Right lobe of liver (tissue), 6 donors: Measurements from ENCODE around the gene PAX5. TPM values are rescaled to one million over a fixed set of nuclear protein-coding genes. Genes with fewer than 3 reads are reported as not detected.

Source experiments
- ATAC-seq, 4 donors: fragments of 200-7000 bp; cut with Tn5 transposase; one replicate each; pipeline ENCODE4 v1.9.1; 2020; ENCODE audit warnings: mild to moderate bottlenecking in 4 of 4, moderate library complexity in 4 of 4
- DNase-seq, 3 donors: peaks; one replicate each; pipeline ENCODE4 v3.0.0-alpha.2; 2020
- H3K27ac ChIP-seq, 3 donors: fragments of 200-600 bp; one replicate each; pipeline ENCODE4 v1.8.0; 2022
- H3K27me3 ChIP-seq, 2 donors: fragments of 200-600 bp; one replicate each; pipeline ENCODE4 v1.8.0; 2022
- H3K36me3 ChIP-seq, 4 donors: fragments of 200-600 bp; sonication (generic) in 1 of 4; one replicate each; pipeline versions ENCODE4 v1.5.1 to v1.8.0; 2017 to 2022; ENCODE audit warnings: control low read depth in 1 of 4
- H3K4me1 ChIP-seq, 4 donors: fragments of 200-600 bp; sonication (generic) in 1 of 4; one replicate each; pipeline versions ENCODE4 v1.5.1 to v1.8.0; 2017 to 2022; ENCODE audit warnings: control low read depth in 1 of 4
- H3K4me3 ChIP-seq, 3 donors: fragments of 200-600 bp; one replicate each; pipeline ENCODE4 v1.8.0; 2022
- H3K9me3 ChIP-seq, 4 donors: fragments of 200-600 bp; sonication (generic) in 1 of 4; one replicate each; pipeline versions ENCODE4 v1.5.1 to v1.8.0; 2017 to 2022; ENCODE audit warnings: control low read depth in 1 of 4
- POLR2A ChIP-seq: fragments of 450-650 bp; IDR thresholded peaks from one replicate; pipeline ENCODE4 v1.6.1; 2017; ENCODE audit warnings: antibody characterized with exemption, mild to moderate bottlenecking
- WGBS: methylation state at CpG from one replicate; pipeline ENCODE4 v1.1.6; 2018; ENCODE audit warnings: low coverage, low lambda C conversion rate; ENCODE audit not compliant: insufficient coverage; ENCODE audit errors: missing lambda C conversion rate; 5-methylcytosine and 5-hydroxymethylcytosine counted together
- intact Hi-C, 2 donors: fragments of 100-400 bp; cut with DNase I; formaldehyde crosslinking; loops; one replicate each; pipeline versions ENCODE4 v1.11.2 to v1.14.1; 2022
- total RNA-seq, 6 experiments: library from RNA; depleted of rRNA in 2 of 6; stranded (reverse); fragments of >200 nt in 2 of 6; fragmentation: NEBNext Ultra II Directional in 3 of 6; extraction: Animal tissue kit (Norgen Biotek cat#: 25700) in 3 of 6; gene quantifications; one replicate each; pipeline versions ENCODE4 v1.1.0 to v1.2.4, GENCODE V29; 2016 to 2023
- TF ChIP-seq, protein P1 (sequence below), 4 donors: fragments of 200-600 bp in 3 of 4; fragments of 450-650 bp in 1 of 4; IDR thresholded peaks; one replicate each; pipeline versions ENCODE4 v1.5.1 to v1.8.0; 2016 to 2022; ENCODE audit warnings: antibody characterized with exemption in 4 of 4, mild to moderate bottlenecking in 2 of 4
- donor health status: DM: no; HTN: yes; CAD: no.
- donor health status: DM: no; HTN: no; CAD: no.
- donor health status: DM: no; HTN: no; CAD: no.
- donor health status: DM: no; HTN: yes; CAD: no.
- donor health status: DM: no; HTN: yes; CAD: no.

The PAX5 gene
- total RNA-seq, 6 experiments from 2014 or later: 0.12 to 0.18 TPM; not detected in 4

- 15% methylated on average over 13 of the region's 14 CpGs for WGBS
- H3K4me3 ChIP-seq: no peak overlapping the region
- H3K9me3 ChIP-seq: peaks cover 0 to 2% (median 0%) of the 10 kb centered on the region in 4 donors
- ATAC-seq (no peak), DNase-seq (no peak)
- H3K27ac ChIP-seq: no peak overlapping the region
- TF ChIP-seq, protein P1, sequence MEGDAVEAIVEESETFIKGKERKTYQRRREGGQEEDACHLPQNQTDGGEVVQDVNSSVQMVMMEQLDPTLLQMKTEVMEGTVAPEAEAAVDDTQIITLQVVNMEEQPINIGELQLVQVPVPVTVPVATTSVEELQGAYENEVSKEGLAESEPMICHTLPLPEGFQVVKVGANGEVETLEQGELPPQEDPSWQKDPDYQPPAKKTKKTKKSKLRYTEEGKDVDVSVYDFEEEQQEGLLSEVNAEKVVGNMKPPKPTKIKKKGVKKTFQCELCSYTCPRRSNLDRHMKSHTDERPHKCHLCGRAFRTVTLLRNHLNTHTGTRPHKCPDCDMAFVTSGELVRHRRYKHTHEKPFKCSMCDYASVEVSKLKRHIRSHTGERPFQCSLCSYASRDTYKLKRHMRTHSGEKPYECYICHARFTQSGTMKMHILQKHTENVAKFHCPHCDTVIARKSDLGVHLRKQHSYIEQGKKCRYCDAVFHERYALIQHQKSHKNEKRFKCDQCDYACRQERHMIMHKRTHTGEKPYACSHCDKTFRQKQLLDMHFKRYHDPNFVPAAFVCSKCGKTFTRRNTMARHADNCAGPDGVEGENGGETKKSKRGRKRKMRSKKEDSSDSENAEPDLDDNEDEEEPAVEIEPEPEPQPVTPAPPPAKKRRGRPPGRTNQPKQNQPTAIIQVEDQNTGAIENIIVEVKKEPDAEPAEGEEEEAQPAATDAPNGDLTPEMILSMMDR (IDR thresholded peaks at IDR 0.05): no peak
- no peak for TF ChIP-seq POLR2A
- intact Hi-C loops: no loop called here
- no peaks in the 10 kb centered on the region for H3K36me3 ChIP-seq
- H3K27me3 ChIP-seq: peaks cover 0 to 7% of the 10 kb centered on the region in 2 donors
- peaks cover 0 to 4% (median 0%) of the 10 kb centered on the region in 4 donors for H3K4me1 ChIP-seq
Measured at GRCh38 chr9:36987891-36988290, 46.2 kb downstream of the PAX5 start.

DNA sequence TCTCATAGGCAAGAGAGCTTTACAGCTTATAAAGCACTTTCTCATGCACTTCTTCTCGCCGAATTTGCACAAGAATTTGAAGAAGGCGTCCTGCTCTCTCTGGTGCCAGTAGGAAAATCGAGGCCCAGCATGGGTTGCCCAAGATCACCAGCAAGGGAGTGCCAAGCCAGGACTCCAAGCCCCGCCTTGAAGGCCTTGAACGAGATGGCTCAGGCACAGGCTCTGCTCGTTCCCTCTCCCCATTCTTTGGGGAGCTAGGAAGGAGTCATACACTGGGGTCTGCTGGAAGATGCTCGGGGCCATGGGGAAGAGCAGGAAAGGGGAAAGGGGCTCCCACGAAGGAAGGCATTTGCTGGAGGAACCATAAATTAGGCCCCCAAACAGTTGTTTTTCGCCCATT, 46.7 kb downstream of the PAX5 start:
- DNase-seq (no peak), ATAC-seq (no peak)
- Histone ChIP-seq H3K4me1 (peaks cover 0 to 4% (median 0%) of the 10 kb centered on the region in 4 donors), H3K4me3 (no peak overlapping the region), H3K27ac (no peak overlapping the region), H3K36me3 (no peaks in the 10 kb centered on the region), H3K9me3 (peaks cover 0 to 2% (median 0%) of the 10 kb centered on the region in 4 donors), H3K27me3 (peaks cover 0 to 7% of the 10 kb centered on the region in 2 donors)
- TF ChIP-seq, protein P1 (IDR thresholded peaks at IDR 0.05): no peak
- TF ChIP-seq POLR2A: no peak
- intact Hi-C loops: no loop called here
- 25% methylated on average over 9 of the region's 10 CpGs for whole genome bisulfite sequencing

GRCh38 chr9:36986468-36987408, 47.3 kb downstream of the PAX5 start:
- no peak overlapping the region for H3K27ac ChIP-seq
- TF ChIP-seq, protein P1 (IDR thresholded peaks at IDR 0.05): no peak
- no peak for TF ChIP-seq POLR2A
- peaks cover 0 to 7% of the 10 kb centered on the region in 2 donors for H3K27me3 ChIP-seq
- no peaks in the 10 kb centered on the region for H3K36me3 ChIP-seq
- ATAC-seq (no peak), DNase-seq (no peak)
- H3K9me3 ChIP-seq: peaks cover 0 to 2% (median 0%) of the 10 kb centered on the region in 4 donors
- H3K4me1 ChIP-seq: peaks cover 0 to 4% (median 0%) of the 10 kb centered on the region in 4 donors
- WGBS: 15% methylated on average over 11 of the region's 65 CpGs
- intact Hi-C loops: no loop called here
- H3K4me3 ChIP-seq: no peak overlapping the region

GRCh38 chr9:36985769-36986467, 48.1 kb downstream of the PAX5 start:
- Histone ChIP-seq H3K4me1 (peaks cover 0 to 4% (median 0%) of the 10 kb centered on the region in 4 donors), H3K4me3 (no peak overlapping the region), H3K27ac (no peak overlapping the region), H3K36me3 (no peaks in the 10 kb centered on the region), H3K9me3 (no peaks in the 10 kb centered on the region), H3K27me3 (peaks cover 0 to 7% of the 10 kb centered on the region in 2 donors)
- 4% methylated on average over 13 of the region's 70 CpGs for WGBS
- no peak for ATAC-seq
- TF ChIP-seq, protein P1 (IDR thresholded peaks at IDR 0.05): no peak
- TF ChIP-seq POLR2A: no peak
- intact Hi-C loops: no loop called here
- DNase-seq: no peak
